Testis (tissue), 2 donors: ENCODE results near the gene PTPRA.

Experiments
- CTCF ChIP-seq, 3 experiments: fragments of 450-650 bp in 2 of 3; fragments of 200-600 bp in 1 of 3; sonication (generic) in 1 of 3; IDR thresholded peaks; one replicate each; pipeline ENCODE4 v1.5.1; 2016 to 2019; ENCODE audit warnings: antibody characterized with exemption in 3 of 3, mild to moderate bottlenecking in 2 of 3, moderate library complexity in 1 of 3
- POLR2A ChIP-seq: fragments of 450-650 bp; IDR thresholded peaks from one replicate; pipeline ENCODE4 v1.6.1; 2017; ENCODE audit warnings: antibody characterized with exemption, mild to moderate bottlenecking, moderate library complexity

- TF ChIP-seq CTCF (IDR thresholded peaks at IDR 0.05) = no peak
- no peak for TF ChIP-seq POLR2A
These were observed 10.7 kb downstream of the PTPRA start for GRCh38 chr20:2883726-2884637.
